Mesodermal cell (in vitro differentiated cells): ENCODE results near the gene TFAP2A. TPM values are rescaled to one million over a fixed set of nuclear protein-coding genes. Genes with fewer than 3 reads are reported as not detected.
A peak's percentile ranks its signal among the peaks of the same experiment; 100 is the strongest.

ENCODE experiments used
- H3K27ac ChIP-seq: 2 replicates; pipeline ENCODE4 v1.7.0; 2013; ENCODE audit warnings: mild to moderate bottlenecking, low read depth, low read length, moderate library complexity; ENCODE audit not compliant: severe bottlenecking
- H3K36me3 ChIP-seq: 2 replicates; pipeline ENCODE4 v1.7.1; 2013; ENCODE audit warnings: mild to moderate bottlenecking, low read length, moderate library complexity; ENCODE audit not compliant: control insufficient read depth, insufficient read depth
- H3K4me1 ChIP-seq: one replicate; pipeline ENCODE4 v1.7.1; 2013; ENCODE audit warnings: mild to moderate bottlenecking, low read length; ENCODE audit not compliant: insufficient read depth, control insufficient read depth, poor library complexity, severe bottlenecking
- H3K4me3 ChIP-seq: 2 replicates; pipeline ENCODE4 v1.7.0; 2013; ENCODE audit warnings: low read length, control low read depth, mild to moderate bottlenecking; ENCODE audit not compliant: insufficient read depth, poor library complexity, severe bottlenecking; ENCODE audit errors: extremely low read depth
- H3K9me3 ChIP-seq: 2 replicates; pipeline ENCODE4 v1.7.1; 2013; ENCODE audit warnings: mild to moderate bottlenecking, low read length, moderate library complexity; ENCODE audit not compliant: control insufficient read depth
- WGBS, 2 experiments: methylation state at CpG; one replicate each; pipeline ENCODE4 v1.1.5; 2013; ENCODE audit warnings: missing lambda C conversion rate in 2 of 2; ENCODE audit not compliant: insufficient coverage in 2 of 2; 5-methylcytosine and 5-hydroxymethylcytosine counted together
- polyA plus RNA-seq, 2 experiments: library from polyadenylated mRNA; stranded (reverse); fragments of 50-300 nt; gene quantifications; one replicate each; pipeline ENCODE4 v1.2.3, GENCODE V29; 2013

The TFAP2A gene
- polyA plus RNA-seq (2013, experiment 1 of 2): 22.4 TPM
- polyA plus RNA-seq (2013, experiment 2 of 2): 17.4 TPM

DNA sequence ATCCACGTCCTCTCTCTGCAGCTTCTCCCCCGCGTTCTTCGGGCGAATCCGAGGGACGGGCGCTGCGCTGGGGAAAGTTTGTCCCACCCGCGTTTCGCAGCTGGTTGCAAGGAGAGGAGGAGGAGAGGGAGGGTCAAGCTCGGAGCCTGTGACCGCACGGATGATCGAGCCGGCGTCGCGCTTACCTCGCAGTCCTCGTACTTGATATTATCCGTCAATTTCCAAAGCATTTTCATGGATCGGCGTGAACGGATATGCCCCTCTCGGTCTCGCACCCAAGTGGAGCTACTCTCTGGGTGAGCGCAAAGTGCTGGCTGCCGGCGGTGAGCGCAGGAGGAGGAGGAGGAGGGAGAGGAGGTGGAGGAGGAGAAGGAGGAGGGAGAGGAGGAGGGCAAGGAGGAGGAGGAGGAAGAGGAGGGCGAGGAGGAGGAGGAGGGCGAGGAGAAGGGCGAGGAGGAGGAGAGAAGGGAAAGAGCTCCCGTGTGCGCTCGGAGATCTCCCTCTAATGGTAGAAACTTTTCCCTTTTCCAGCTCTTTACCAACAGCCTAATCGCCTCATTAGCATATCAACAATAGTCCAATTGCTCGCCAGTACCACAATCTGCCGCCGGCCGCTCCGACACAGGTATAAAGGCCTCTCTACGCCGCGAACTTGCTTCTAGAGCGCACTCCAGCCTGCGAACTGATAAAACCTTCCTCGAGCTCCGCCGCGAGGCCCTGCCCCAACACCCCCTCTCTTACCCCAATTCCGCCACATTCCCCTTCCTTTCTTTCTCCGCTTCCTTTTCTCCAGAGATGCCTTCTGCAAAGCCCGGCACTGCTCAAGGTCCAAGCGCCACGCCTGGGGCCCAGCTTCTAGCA, at the start of gene TFAP2A:
Gene TFAP2A (minus strand): TSS at position 319 of the 861 bp plus-strand sequence. CDS start 83 bp downstream, at position 236.
- peak within 1 kb of the TSS; percentile 53 for H3K4me3 ChIP-seq
- WGBS, 2 experiments: 0 to 2% methylated on average over 24 to 25 of the region's 58 CpGs
- H3K36me3 ChIP-seq: no peaks in the 10 kb centered on the region
- H3K9me3 ChIP-seq: no peaks in the 10 kb centered on the region
- peaks cover 38% of the 10 kb centered on the region for H3K4me1 ChIP-seq
- H3K27ac ChIP-seq: no peak within 1 kb of the TSS

DNA sequence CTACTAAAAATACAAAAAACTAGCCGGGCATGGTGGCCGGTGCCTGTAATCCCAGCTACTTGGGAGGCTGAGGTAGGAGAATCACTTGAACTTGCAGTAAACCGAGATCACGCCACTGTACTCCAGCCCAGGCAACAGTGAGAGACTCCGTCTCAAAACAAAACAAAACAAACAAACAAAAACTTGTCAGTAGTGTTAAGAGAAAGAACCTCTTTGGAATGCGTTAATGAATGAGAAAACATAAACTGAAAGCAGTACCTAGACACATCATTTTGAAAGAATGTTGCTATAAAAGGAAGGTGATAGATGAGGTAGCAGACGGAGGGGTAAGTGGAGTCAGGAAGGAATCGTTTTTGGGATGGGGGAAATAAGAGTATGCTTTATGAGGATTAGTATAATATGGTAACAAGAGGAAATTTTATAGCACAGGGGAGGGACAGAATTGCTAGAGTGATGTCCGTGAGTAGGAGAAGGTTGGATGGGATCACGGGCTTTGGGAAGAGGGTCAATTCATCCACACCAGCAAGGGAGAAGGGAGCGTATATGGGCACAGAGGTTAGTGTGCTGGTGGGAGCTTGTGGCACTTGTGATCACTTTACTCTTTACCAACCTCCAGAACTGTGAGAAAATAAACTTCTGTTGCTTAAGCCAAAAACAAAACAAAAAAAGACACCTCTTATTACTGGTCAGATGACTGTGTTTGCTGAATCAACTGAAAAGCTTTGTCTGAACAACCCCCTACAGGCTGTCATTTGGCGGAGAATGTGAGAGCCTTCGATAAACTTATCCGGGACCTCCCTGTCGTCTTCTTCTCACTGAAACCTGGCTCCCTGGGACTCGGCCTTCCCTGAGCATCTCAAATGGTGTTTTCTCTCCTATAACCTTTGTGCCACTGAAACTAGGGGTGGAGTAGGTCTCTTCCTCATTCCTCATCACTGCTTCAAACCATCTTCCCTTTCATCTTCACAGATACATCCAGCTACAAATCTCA, 48.9 kb upstream of the TFAP2A start:
- H3K4me1 ChIP-seq: peaks cover 7% of the 10 kb centered on the region
- H3K27ac ChIP-seq: no peak overlapping the region
- WGBS, 2 experiments: 65 to 86% methylated on average over 7 to 10 of the region's 16 CpGs
- no peaks in the 10 kb centered on the region for H3K36me3 ChIP-seq
- H3K9me3 ChIP-seq: no peaks in the 10 kb centered on the region
- no peak overlapping the region for H3K4me3 ChIP-seq

- H3K4me1 ChIP-seq: peaks cover 7% of the 10 kb centered on the region
- H3K9me3 ChIP-seq: no peaks in the 10 kb centered on the region
- 86 to 95% methylated on average over 10 to 11 of the region's 12 CpGs for WGBS, 2 experiments
- no peaks in the 10 kb centered on the region for H3K36me3 ChIP-seq
- H3K4me3 ChIP-seq: no peak overlapping the region
- no peak overlapping the region for H3K27ac ChIP-seq
Observed at GRCh38 chr6:10463040-10463439, 48.2 kb upstream of the TFAP2A start.

DNA sequence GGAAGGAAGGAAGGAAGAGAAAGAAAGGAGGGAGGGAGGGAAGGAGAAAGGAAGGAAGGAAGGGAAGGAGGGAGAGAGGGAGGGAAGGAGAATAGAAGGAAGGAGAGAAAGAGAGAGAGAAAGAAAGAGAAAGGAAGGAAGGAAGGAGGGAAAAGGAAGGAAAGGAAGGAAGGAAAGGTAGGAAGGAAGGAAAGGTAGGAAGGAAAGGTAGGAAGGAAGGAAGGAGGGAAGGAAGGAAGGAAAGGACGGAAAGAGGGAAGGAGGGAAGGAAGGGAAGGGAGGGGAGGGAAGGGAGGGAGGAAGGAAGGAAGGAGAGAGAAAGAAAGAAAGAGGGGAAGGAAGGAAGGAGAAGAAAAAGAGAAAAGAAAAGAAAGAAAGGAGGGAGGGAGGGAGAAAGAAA, 47.0 kb upstream of the TFAP2A start:
- no peak overlapping the region for H3K4me3 ChIP-seq
- no peaks in the 10 kb centered on the region for H3K36me3 ChIP-seq
- WGBS, 2 experiments: 86 to 88% methylated on average over 1 of the region's 1 CpG
- H3K4me1 ChIP-seq: peaks cover 7% of the 10 kb centered on the region
- H3K27ac ChIP-seq: no peak overlapping the region
- H3K9me3 ChIP-seq: no peaks in the 10 kb centered on the region

DNA sequence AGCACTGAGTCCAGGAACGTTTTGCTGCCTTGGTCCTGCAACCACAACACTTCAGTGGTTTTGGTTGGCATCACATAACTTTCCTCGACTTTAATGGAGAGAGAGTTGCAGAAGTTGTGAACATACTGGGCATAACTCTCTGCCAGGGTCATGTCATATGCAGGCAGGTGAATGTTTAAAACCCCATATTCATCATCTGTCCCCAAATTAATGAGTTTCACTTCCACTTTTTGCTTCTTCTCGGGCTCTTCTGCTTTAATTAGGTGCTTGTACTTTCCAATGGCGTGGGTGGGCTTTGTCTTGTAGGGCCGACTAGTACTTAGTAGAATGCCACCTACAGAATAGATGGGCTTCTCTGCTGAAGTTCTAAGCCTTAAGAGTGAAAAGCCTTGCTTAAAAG, 45.2 kb upstream of the TFAP2A start:
- Histone ChIP-seq H3K4me3 (no peak overlapping the region), H3K36me3 (no peaks in the 10 kb centered on the region), H3K4me1 (peaks cover 4% of the 10 kb centered on the region), H3K9me3 (no peaks in the 10 kb centered on the region), H3K27ac (no peak overlapping the region)
- WGBS, 2 experiments: 77 to 95% methylated on average over 3 to 4 of the region's 5 CpGs

DNA sequence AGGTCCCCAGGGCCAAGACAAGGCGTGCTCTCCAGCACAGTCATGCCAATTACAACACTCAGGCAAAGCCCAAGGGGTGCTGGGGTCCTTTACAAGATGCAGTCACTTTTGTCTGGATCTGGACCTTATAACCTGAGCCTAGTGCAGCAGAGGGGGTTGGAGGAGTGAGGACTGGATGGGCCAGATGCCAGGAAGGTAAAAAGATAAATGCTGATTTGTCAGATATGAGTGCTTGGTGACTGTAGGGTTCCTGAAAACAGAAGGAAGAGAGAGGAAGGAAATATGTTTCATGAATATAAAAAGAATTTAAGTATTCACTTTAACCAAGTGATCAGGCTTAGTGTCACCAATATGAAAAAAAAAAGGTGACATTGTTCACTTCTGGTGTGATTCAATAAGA, 43.4 kb upstream of the TFAP2A start:
- Histone ChIP-seq H3K36me3 (no peaks in the 10 kb centered on the region), H3K4me3 (no peak overlapping the region), H3K9me3 (no peaks in the 10 kb centered on the region), H3K4me1 (peaks cover 4% of the 10 kb centered on the region), H3K27ac (no peak overlapping the region)
- 100% methylated on average over 1 of the region's 1 CpG for WGBS, 2 experiments

DNA sequence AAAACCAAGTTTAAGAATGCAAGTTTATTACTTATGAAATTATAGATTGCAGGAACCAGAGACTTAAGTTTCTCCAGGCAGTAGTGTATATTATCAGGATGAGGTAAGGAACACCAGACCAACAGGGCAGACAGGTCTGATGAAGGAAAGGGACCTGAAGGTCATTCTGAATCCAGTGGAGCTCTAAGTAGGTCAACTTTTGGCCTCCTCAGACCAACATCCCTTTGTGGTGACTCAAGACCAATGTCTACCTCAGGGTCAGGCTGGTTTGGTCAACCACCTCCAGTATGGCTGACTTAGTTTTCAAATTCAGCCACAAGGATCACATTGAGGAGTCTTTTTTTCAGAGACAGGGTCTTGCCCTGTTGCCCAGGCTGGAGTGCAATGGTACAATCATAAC, 38.7 kb upstream of the TFAP2A start:
- H3K36me3 ChIP-seq: no peaks in the 10 kb centered on the region
- no peak overlapping the region for H3K27ac ChIP-seq
- no peak overlapping the region for H3K4me3 ChIP-seq
- H3K9me3 ChIP-seq: no peaks in the 10 kb centered on the region
- peaks cover 16% of the 10 kb centered on the region for H3K4me1 ChIP-seq

GRCh38 chr6:10451828-10452509, 37.1 kb upstream of the TFAP2A start:
- Histone ChIP-seq H3K4me1 (peaks cover 16% of the 10 kb centered on the region), H3K27ac (no peak overlapping the region), H3K36me3 (no peaks in the 10 kb centered on the region), H3K4me3 (no peak overlapping the region), H3K9me3 (no peaks in the 10 kb centered on the region)
- 66 to 84% methylated on average over 7 of the region's 11 CpGs for WGBS, 2 experiments

- no peaks in the 10 kb centered on the region for H3K36me3 ChIP-seq
- no peak overlapping the region for H3K4me3 ChIP-seq
- 79 to 86% methylated on average over 2 of the region's 6 CpGs for WGBS, 2 experiments
- H3K4me1 ChIP-seq: peaks cover 16% of the 10 kb centered on the region
- H3K27ac ChIP-seq: no peak overlapping the region
- no peaks in the 10 kb centered on the region for H3K9me3 ChIP-seq
Observed at GRCh38 chr6:10451394-10451793, 36.5 kb upstream of the TFAP2A start.

DNA sequence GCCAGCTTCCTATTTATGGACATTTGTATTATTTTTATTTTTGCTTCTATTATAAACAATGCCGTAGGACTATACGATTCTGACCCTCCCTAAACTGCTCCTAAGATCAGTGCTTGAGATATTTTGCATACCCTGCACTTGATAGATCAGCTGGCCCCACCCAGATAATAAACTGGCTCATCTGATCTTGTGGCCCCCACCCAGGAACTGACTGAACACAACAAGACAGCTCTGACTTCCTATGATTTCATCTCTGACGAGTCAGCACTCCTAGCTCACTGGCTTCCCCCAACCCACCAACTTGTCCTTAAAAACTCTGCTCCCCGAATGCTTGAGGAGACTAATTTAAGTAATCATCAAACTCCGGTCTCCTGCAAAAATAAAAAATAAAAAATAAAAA, 34.9 kb upstream of the TFAP2A start:
- Histone ChIP-seq H3K4me1 (peaks cover 16% of the 10 kb centered on the region), H3K36me3 (no peaks in the 10 kb centered on the region), H3K4me3 (no peak overlapping the region), H3K27ac (no peak overlapping the region), H3K9me3 (no peaks in the 10 kb centered on the region)
- 83 to 92% methylated on average over 1 to 2 of the region's 5 CpGs for WGBS, 2 experiments
